Activated naive CD4-positive, alpha-beta T cell treated with anti-CD3 and anti-CD28 coated beads, Interleukin-2, amount 50 U/mL, for 24 hours (primary cell): ENCODE results near the gene ABCF3.

ENCODE experiments used
- H3K27ac Mint-ChIP-seq: one replicate; pipeline ENCODE4 v1.8.0; 2021; ENCODE audit warnings: mild to moderate bottlenecking, mixed read lengths
- H3K27me3 Mint-ChIP-seq: one replicate; pipeline ENCODE4 v1.8.0; 2021; ENCODE audit warnings: mixed read lengths
- H3K36me3 Mint-ChIP-seq: one replicate; pipeline ENCODE4 v1.8.0; 2021; ENCODE audit warnings: mixed read lengths
- H3K4me1 Mint-ChIP-seq: one replicate; pipeline ENCODE4 v1.8.0; 2021; ENCODE audit warnings: mixed read lengths
- H3K4me3 Mint-ChIP-seq: one replicate; pipeline ENCODE4 v1.8.0; 2021; ENCODE audit warnings: mild to moderate bottlenecking, mixed read lengths
- H3K9me3 Mint-ChIP-seq: one replicate; pipeline ENCODE4 v1.8.0; 2021; ENCODE audit warnings: mixed read lengths

The ABCF3 gene

DNA sequence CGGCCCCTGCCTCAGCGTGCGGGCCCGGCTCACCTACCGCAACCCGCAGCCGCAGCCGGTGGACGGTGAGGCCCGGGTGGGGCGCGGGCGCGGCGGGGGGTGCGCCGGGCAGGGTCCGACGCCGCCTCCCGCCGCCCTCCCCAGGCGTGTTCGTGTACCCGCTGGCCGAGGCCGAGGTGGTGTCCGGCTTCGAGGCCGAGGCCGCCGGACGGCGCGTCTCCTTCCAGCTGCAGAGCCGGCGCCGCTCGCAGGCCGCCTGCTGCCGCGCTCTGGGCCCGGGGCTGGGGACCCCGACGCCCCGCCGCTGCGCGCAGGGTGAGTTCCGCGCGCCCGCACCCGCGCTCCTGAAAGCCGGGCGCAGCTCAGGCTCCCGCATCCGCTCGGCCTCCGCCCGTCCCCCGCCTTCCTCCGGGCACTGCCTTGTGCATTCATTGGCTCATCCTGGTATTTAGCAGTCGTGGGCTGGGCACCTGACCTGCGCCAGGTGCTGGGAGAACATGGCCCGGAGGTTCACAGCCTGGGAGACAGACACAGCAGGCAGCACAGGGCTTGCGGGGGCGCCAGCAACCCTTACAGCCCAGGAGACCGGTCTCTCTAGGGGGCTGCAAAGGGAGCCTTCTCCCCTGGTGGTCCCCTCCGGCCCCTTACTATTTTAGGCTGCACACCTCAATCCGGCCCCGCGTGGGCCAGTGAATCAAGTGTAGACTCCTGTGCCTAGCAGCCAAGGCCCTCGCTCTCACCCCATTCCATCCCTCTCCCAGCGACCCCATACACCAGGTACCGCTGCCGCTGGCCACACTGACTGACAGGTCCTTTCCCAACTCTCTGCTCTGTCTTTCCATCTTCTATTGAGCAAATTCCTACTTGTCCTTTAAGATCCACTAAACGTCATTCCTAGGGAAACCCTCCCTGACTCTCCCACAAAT is 44.9 kb downstream of the ABCF3 start:
- H3K4me1 Mint-ChIP-seq: peaks cover 14% of the 10 kb centered on the region
- peak overlapping the region; percentile 75 for H3K4me3 Mint-ChIP-seq
- H3K27me3 Mint-ChIP-seq: peaks cover 28% of the 10 kb centered on the region
- no peak overlapping the region for H3K27ac Mint-ChIP-seq
- no peaks in the 10 kb centered on the region for H3K36me3 Mint-ChIP-seq
- H3K9me3 Mint-ChIP-seq: no peaks in the 10 kb centered on the region

DNA sequence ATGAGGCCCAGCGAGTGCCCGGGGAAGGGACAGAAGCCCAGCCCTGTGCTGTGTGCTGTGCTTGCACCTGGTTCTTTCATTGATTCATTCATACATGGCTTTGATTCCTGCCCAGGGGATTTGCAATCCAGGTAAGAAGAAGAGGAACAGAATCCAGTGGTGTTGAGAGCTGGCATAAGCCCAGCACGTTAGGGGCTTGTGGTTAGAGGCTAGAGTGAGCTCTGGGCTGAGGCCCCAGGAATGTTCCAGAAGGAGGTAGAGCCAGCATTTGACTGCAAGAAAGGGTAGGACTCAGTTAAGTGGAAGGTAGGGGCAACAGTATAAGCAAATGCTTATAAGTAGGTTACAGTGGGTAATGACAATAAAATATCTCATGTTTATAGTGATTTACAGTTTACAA is 45.7 kb downstream of the ABCF3 start:
- Mint-ChIP-seq H3K27ac (no peak overlapping the region), H3K4me3 (peak overlapping the region; percentile 75), H3K36me3 (no peaks in the 10 kb centered on the region), H3K4me1 (peaks cover 14% of the 10 kb centered on the region), H3K9me3 (no peaks in the 10 kb centered on the region), H3K27me3 (peaks cover 28% of the 10 kb centered on the region)

DNA sequence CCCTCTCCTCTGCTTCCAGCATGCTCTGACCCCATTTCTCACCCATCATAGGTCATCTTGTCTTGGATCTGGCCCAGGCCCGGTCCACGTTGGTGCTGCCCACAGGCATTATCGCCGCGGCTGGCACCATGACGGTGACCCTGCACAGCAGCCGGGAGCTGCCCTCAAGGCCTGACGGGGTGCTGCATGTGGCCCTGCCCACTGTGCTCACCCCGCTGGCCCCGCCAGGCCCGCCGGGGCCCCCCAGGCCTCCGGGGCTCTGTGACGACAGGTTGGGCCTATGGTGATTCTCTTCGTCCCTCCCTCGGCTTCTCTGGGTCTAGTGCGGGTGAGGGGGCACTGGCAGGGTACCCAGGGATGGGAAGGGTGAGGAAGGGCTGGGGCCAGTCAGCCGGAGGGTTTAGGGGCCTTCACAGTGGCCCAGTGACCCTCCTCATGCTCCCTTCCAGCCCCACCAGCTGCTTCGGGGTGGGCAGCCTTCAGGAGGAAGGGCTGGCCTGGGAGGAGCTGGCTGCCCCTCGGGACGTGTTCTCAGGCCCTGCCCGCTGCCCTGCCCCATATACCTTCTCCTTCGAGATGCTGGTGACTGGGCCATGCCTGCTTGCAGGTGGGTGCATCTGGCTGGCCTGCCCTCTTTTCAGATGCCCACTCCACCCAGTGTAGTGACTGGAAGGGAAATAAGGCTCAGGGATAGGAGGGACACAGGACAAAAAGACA is 47.3 kb downstream of the ABCF3 start:
- Mint-ChIP-seq H3K36me3 (no peaks in the 10 kb centered on the region), H3K27me3 (peaks cover 22% of the 10 kb centered on the region), H3K4me3 (no peak overlapping the region), H3K27ac (peak overlapping the region; percentile 70), H3K4me1 (peaks cover 14% of the 10 kb centered on the region), H3K9me3 (no peaks in the 10 kb centered on the region)

DNA sequence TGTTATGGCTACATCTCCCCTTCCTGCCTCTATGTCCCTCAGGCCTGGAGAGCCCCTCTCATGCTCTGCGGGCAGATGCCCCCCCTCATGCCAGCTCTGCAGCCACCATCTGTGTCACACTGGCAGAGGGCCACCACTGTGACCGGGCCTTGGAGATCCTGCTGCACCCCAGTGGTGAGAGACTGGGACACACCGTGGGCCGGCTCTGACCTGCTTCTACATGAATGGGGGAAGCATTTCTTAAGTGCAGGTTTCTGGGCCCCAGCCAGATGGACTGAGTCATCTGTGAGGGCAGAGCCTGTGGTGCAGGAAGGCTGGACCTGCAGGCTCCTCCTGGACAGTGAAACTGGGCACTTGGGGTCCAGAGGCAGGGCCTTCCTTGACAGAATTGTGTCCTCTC is 48.2 kb downstream of the ABCF3 start:
- Mint-ChIP-seq H3K4me1 (peaks cover 8% of the 10 kb centered on the region), H3K27me3 (peaks cover 21% of the 10 kb centered on the region), H3K27ac (no peak overlapping the region), H3K4me3 (no peak overlapping the region), H3K9me3 (no peaks in the 10 kb centered on the region), H3K36me3 (no peaks in the 10 kb centered on the region)

DNA sequence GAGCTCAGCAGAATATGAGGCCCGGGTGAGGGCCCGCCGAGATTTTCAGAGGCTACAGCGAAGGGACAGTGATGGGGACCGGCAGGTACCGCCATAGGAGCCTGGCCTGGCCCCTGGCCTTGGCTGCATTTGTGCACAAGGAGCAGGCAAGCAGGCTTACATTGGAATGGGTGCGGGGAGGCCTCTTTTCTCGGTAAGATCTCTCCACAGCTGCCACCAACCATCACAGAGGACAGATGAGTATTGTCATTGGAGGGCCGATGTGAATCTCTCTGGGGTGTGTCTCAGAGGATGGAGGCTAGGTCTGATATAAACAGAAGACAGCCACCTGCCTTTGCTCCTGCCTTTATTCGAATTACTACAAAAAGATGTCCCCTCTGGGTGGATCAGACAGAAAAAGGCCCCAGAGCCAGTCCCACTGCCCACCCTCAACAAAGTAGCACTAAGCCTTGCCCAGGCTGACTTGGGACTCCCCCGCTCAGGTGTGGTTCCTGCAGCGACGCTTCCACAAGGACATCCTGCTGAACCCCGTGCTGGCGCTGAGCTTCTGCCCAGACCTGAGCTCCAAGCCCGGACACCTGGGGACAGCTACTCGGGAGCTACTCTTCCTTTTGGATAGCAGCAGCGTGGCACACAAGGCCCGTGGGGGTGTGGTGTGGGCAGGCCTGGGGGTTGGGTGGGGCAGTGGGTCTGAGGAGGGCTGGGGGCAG is 48.8 kb downstream of the ABCF3 start:
- Mint-ChIP-seq H3K36me3 (no peaks in the 10 kb centered on the region), H3K27me3 (peaks cover 21% of the 10 kb centered on the region), H3K4me3 (no peak overlapping the region), H3K4me1 (peaks cover 8% of the 10 kb centered on the region), H3K9me3 (no peaks in the 10 kb centered on the region), H3K27ac (no peak overlapping the region)

GRCh38 chr3:184235381-184236032 is 49.5 kb downstream of the ABCF3 start:
- Mint-ChIP-seq H3K27ac (no peak overlapping the region), H3K9me3 (no peaks in the 10 kb centered on the region), H3K4me1 (peaks cover 8% of the 10 kb centered on the region), H3K4me3 (no peak overlapping the region), H3K27me3 (peaks cover 21% of the 10 kb centered on the region), H3K36me3 (no peaks in the 10 kb centered on the region)

- peaks cover 5% of the 10 kb centered on the region for H3K4me1 Mint-ChIP-seq
- peaks cover 19% of the 10 kb centered on the region for H3K27me3 Mint-ChIP-seq
- H3K9me3 Mint-ChIP-seq: no peaks in the 10 kb centered on the region
- no peak overlapping the region for H3K27ac Mint-ChIP-seq
- H3K4me3 Mint-ChIP-seq: no peak overlapping the region
- no peaks in the 10 kb centered on the region for H3K36me3 Mint-ChIP-seq
Measured at GRCh38 chr3:184236033-184236410, 50.0 kb downstream of the ABCF3 start.

- Mint-ChIP-seq H3K27ac (no peak overlapping the region), H3K4me3 (no peak overlapping the region), H3K9me3 (no peaks in the 10 kb centered on the region), H3K4me1 (no peaks in the 10 kb centered on the region), H3K27me3 (peaks cover 13% of the 10 kb centered on the region), H3K36me3 (no peaks in the 10 kb centered on the region)
Measured at GRCh38 chr3:184236636-184237035, 50.6 kb downstream of the ABCF3 start.

GRCh38 chr3:184237211-184237610 is 51.2 kb downstream of the ABCF3 start:
- H3K4me1 Mint-ChIP-seq: no peaks in the 10 kb centered on the region
- peaks cover 8% of the 10 kb centered on the region for H3K27me3 Mint-ChIP-seq
- peaks cover 2% of the 10 kb centered on the region for H3K36me3 Mint-ChIP-seq
- no peak overlapping the region for H3K27ac Mint-ChIP-seq
- H3K9me3 Mint-ChIP-seq: no peaks in the 10 kb centered on the region
- no peak overlapping the region for H3K4me3 Mint-ChIP-seq

DNA sequence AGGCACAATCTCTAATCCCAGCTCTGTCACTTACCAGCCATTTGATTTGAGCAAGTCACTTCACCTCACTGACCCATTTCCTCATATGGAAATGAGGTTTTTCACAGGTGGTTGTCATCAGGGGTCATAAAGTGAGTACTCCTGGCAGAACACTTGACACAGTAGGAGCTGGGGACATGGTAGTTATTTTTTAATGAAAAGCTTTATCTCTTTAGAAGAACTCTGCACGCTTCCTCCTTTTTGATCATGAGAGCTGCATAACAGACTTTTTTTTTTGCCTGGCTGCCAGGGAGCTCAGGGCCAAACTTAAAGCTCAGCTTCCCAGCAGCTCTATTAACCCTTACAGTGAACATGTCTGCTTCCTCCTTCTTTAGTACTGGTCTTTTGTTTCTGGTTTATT is 51.8 kb downstream of the ABCF3 start:
- peaks cover 3% of the 10 kb centered on the region for H3K36me3 Mint-ChIP-seq
- H3K4me1 Mint-ChIP-seq: no peaks in the 10 kb centered on the region
- no peak overlapping the region for H3K27ac Mint-ChIP-seq
- no peaks in the 10 kb centered on the region for H3K9me3 Mint-ChIP-seq
- no peak overlapping the region for H3K4me3 Mint-ChIP-seq
- H3K27me3 Mint-ChIP-seq: peaks cover 3% of the 10 kb centered on the region

- Mint-ChIP-seq H3K36me3 (peaks cover 3% of the 10 kb centered on the region), H3K9me3 (no peaks in the 10 kb centered on the region), H3K4me1 (no peaks in the 10 kb centered on the region), H3K27ac (no peak overlapping the region), H3K27me3 (no peaks in the 10 kb centered on the region), H3K4me3 (no peak overlapping the region)
Measured at GRCh38 chr3:184238246-184238818, 52.3 kb downstream of the ABCF3 start.

DNA sequence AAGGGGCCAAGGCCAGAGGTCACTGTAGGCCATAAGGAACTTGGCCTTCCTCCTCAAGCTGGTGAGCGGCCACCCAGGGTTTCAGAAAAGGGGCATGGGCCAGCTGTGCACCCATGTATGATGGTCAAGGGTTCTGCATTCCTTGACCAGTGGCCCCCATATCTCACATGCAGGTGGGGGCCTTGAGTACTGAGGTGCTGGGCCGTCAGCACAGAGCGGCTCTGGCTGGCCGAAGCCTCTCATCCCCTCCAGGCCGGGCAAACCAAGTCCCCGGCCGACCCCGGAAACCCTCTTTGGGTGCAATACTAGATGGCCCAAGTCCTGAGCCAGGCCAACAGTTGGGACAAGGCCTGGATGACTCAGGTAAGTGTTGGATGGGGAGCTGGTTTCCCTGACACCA is 53.2 kb downstream of the ABCF3 start:
- Mint-ChIP-seq H3K4me3 (no peak overlapping the region), H3K4me1 (no peaks in the 10 kb centered on the region), H3K27ac (no peak overlapping the region), H3K36me3 (peaks cover 4% of the 10 kb centered on the region), H3K9me3 (no peaks in the 10 kb centered on the region), H3K27me3 (no peaks in the 10 kb centered on the region)

GRCh38 chr3:184239708-184240107 is 53.7 kb downstream of the ABCF3 start:
- peak overlapping the region; percentile 33 for H3K4me3 Mint-ChIP-seq
- no peaks in the 10 kb centered on the region for H3K27me3 Mint-ChIP-seq
- H3K27ac Mint-ChIP-seq: no peak overlapping the region
- H3K4me1 Mint-ChIP-seq: no peaks in the 10 kb centered on the region
- no peaks in the 10 kb centered on the region for H3K9me3 Mint-ChIP-seq
- H3K36me3 Mint-ChIP-seq: peaks cover 4% of the 10 kb centered on the region

- no peaks in the 10 kb centered on the region for H3K27me3 Mint-ChIP-seq
- H3K4me3 Mint-ChIP-seq: no peak overlapping the region
- H3K36me3 Mint-ChIP-seq: peaks cover 9% of the 10 kb centered on the region
- no peak overlapping the region for H3K27ac Mint-ChIP-seq
- no peaks in the 10 kb centered on the region for H3K9me3 Mint-ChIP-seq
- H3K4me1 Mint-ChIP-seq: no peaks in the 10 kb centered on the region
Measured at GRCh38 chr3:184240384-184241140, 54.6 kb downstream of the ABCF3 start.

- no peak overlapping the region for H3K4me3 Mint-ChIP-seq
- H3K9me3 Mint-ChIP-seq: no peaks in the 10 kb centered on the region
- peaks cover 9% of the 10 kb centered on the region for H3K36me3 Mint-ChIP-seq
- H3K4me1 Mint-ChIP-seq: peaks cover 4% of the 10 kb centered on the region
- H3K27ac Mint-ChIP-seq: no peak overlapping the region
- no peaks in the 10 kb centered on the region for H3K27me3 Mint-ChIP-seq
Measured at GRCh38 chr3:184241141-184241446, 55.1 kb downstream of the ABCF3 start.
